HG03354 (cell line): ENCODE measurements around the gene ZNHIT1.

Experiments
- ATAC-seq: cut with Tn5 transposase; IDR thresholded peaks from one replicate; pipeline ENCODE4 v1.9.1; 2021; ENCODE audit warnings: mild to moderate bottlenecking; ENCODE audit not compliant: unreplicated experiment, poor library complexity, severe bottlenecking

The ZNHIT1 gene

DNA sequence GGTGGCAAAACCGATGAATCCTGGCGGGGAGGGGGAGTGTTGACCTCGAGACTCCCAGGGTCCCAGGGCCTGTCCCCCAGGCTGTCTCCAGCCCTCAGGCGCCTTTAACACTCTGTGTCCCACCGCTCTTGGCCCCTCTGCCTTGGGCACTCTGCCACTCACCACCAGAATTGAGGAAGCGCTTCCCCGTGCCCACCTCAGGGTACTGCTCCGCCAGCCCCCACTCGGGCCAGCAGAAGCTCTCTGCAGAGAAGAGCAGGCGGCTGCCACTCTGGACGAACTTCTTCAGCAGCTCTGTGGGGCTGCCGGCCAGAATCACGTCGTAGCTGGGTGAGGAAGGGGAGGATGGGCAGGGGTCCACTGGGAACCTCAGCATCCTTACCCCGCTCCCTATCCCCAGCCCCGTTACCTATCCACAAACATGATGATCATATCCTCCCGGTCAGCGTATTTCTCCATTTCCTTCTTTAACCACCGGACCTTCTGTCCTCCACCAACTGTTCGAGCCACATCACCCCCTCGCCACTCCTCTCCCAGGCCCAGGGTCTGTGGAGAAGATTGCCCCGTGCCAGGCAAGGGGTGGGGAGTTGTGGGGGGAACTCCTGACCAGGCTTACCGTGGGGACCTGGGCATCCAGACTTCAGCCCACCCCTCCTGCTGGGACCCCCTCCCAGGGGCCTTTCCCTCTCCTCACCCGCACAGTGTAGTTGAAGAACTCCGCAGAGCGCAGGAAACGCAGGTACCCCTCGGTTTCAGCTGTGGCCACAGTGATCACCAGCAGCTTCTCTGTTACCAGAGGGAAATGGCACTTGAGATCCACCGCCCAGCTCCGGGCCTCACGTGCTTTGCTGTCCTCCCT is 1.7 kb upstream of the ZNHIT1 start:
- no peak for ATAC-seq

DNA sequence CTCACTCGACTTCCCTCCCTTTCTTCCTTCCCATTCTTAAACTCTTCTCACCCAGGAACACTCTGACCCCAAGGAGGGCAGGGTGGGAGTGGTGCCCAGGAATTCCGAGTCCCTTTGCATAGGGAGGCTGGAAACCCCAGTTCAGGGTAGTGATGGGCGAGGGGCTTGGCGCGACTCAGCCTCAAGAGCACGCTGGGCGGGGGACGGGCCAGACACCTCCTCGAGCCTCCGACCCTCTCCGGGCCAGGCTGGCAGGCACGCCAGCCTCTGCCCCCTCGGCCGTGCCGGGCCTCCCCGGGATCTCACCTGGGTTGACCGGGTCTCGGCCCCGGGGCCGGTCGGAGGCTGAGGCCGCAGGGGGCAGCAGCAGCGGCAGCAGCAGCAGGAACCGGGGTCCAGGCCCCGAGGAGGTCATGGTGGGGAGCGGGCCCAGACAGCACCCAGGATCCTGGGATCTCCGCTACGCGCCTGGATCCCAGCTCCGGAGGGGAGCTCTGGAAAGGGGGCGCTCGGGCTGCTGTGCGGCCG is 1.0 kb upstream of the ZNHIT1 start:
- peak; percentile 24 for ATAC-seq

DNA sequence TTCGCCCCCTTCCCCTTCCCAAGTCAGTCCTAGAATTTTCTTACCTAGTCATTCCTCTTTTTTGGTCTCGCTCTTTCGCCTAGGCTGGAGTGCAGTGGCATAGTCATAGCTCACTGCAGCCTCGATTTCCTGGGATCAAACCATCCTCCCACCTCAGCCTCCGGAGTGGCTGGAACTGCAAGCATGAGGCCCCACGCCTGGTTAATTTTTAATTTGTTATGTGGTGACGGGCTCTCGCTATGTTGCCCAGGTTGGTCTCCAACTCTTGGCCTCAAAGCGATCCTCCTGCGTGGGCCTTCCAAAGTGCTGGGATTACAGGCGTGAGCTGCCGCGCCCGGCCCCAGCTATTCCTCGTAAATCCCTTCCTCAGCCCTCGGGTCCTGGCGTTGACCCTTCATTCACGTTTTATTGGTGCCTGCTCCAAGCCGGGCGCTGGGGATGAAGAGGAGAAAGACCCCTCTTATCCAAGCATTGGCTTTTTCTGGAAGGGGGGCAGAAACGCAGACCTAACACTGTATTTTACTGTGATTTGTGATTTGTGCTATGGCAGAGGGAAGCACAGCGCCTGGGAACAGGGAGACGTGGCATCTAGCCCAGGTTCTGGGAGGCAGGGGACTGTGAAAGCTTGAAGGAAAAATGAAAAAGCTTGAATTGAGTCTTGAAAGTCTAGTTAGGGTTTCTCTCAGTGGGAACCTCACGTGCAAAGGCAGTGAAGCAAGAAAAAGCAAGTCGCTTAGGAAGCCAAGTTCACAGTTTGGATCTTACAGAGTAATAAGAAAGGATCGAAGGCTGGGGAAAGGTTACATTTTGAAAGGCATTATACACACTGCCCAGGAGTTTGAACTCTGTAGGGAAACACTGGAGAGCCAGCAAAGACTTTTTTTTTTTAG is 516 bp downstream of the ZNHIT1 start:
- peak; percentile 26 for ATAC-seq

- ATAC-seq, result no peak
Measured at GRCh38 chr7:101220295-101220694, 2.3 kb downstream of the ZNHIT1 start.

- no peak for ATAC-seq
Measured at GRCh38 chr7:101222275-101222830, 4.4 kb downstream of the ZNHIT1 start.

DNA sequence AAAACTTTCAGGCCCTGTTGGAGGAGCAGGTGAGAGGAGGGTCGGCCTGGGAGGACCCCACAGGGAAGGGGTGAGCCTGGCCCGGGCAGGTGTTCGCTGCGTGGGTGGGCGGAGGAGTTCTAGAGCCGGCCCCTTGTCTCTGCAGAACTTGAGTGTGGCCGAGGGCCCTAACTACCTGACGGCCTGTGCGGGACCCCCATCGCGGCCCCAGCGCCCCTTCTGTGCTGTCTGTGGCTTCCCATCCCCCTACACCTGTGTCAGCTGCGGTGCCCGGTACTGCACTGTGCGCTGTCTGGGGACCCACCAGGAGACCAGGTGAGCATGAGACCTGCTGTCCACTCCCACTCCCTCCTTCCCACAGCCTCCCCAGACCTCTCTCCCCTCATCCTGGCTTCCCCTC is 5.6 kb downstream of the ZNHIT1 start:
- ATAC-seq, result no peak

DNA sequence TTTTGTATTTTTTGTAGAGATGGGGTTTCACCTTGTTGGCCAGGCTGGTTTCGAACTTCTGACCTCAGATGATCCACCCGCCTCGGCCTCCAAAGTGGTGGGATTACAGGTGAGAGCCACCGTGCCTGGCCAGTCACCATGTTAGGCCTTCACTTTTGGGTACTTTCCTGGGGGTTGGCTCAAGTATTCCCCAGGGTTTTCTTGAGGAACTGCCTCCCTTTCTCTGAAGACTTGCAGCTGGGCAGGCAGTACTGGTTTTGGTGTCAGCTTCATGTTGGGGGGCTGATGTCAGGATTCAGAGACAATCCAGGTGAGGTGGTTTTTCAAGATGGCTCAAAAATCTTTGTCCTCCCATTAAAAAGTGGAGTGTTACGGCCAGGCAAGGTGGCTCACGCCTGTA is 7.7 kb downstream of the ZNHIT1 start:
- no peak for ATAC-seq

DNA sequence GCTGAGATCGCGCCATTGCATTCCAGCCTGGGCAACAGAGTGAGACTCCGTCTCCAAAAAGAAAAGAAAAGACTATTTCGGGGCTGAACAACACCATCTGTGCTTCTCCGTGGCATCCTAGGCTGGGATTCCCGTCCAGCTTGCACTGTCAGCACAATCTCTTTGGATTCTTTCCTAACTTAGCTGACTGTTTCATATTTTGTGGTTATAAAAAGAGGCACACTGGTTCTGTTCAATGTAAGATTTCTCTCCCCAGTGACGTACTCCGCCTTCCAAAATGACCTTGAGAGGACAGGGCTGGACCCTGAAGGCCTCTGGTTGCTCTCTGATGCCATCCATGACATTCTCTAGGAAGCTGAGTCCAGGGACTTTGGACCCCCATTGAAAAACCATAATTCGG is 8.8 kb downstream of the ZNHIT1 start:
- no peak for ATAC-seq

DNA sequence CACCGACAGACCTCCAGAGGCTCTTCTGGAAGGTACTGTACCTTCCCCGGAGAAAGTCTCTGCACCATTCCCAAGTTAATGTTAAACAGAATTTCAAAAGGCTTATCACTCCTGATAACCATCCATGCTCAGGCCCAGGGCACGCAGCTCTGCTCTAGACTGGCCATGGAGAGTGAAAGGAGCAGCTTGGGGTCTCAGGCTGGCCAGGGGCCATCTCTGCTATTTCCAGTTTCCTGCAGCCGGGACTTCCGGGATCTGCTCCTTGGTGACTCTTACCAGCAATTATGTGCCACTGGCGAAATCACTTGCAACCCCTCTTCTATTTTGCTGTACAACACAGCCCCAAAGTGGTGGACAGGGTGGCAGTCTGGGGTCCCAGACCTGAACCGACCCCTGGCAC is 13.7 kb downstream of the ZNHIT1 start:
- ATAC-seq, result no peak

GRCh38 chr7:101232141-101232850 is 14.3 kb downstream of the ZNHIT1 start:
- no peak for ATAC-seq

DNA sequence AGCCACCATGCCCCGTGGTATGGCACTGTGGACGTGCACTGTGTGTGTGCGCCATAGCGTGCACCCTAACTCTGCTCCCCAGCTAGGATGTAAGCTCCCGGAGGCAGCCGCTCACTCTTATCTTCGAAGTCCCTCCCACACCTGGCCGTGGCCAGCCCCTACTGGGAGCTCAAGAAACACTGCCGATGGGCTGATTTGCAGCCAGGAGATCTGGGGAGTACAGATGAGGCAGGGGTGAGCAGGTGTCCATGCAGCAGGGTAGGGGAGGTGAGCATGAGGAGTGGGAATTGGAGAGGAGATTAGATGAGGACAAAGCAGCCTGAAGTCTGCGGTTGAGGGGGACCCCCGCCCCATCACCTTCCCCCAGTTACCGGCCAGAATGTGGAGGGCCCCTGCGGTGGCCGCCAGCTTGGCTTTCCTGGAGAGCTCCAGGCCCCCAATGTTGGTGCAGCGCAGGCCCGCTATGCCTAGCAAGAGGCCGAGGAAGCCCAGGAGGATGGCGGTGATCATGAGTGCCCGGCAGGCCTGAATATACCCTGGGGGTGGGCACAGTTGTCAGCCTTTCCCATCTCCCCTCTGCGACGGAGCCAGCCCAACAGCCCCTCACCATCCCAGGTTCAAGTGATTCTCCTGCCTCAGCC is 16.1 kb downstream of the ZNHIT1 start:
- ATAC-seq, result no peak

DNA sequence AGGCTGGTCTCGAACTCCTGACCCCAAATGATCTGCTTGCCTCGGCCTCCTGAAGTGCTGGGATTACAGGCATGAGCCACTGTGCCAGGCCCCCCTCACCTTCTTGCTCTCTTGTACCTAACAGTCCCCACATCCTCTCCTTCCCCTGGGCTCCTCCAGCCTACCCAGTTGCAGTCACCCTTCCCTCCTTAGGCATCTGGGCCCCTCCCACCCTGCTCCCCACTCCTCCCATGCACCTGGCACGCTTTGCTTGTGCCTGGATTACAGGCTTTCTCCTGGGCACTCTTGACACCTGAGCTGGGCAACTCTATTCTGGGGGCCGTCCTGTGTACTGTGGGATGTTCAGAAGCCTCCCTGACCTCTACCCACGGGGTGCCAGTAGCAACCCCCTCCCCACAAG is 16.7 kb downstream of the ZNHIT1 start:
- no peak for ATAC-seq

GRCh38 chr7:101235050-101235449 is 17.1 kb downstream of the ZNHIT1 start:
- ATAC-seq, result no peak

DNA sequence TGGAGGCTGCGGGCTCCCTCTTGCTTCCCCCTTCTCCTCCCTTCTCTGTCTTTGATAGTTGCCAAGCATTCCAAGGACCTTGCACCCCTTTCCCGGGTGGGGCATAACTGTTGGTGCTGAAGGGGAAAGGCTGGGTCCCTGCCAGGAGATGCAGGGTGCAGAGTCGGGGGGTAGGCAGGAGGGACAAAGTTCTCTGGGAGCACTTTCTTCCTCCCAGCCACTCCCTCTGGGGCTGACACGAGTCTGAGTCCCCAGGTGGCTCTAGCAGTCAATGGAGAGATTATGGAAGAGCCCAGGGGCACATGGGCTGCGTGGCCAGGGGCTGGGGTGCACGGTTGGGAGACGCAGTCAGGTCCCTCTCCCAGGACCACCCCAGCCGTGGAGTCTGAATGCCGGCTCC is 17.6 kb downstream of the ZNHIT1 start:
- ATAC-seq, result no peak

DNA sequence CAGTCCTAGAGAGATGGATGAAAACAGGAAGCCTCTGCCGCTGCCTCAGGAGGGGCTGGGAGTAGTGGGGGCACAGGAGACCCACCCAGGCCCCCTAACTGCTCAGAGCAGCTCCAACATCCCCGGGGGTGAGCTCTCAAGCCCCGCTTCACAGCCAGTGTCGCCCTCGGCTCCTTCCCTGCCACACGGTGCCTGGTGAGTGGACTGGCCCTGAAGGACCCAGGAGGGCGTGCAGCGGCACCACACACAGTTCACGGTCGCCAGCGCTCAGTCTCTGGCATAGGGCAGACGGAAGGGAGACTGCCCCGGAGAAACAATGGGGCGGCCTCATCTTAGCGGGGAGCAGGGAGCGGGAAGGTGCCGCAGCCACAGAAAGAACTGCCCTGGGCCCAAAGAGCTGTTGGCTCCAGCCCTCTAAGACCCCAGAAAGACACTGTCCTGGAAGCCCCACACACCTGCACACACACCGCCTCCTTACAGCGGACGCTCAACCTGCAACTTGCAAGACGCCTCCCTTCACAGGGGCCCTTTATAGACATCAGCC is 18.4 kb downstream of the ZNHIT1 start:
- ATAC-seq, result no peak

- no peak for ATAC-seq
Measured at GRCh38 chr7:101237206-101238067, 19.5 kb downstream of the ZNHIT1 start, which contains the start of gene CLDN15. Gene CLDN15 (minus strand): TSS chr7:101237802. CDS start chr7:101237581, 221 bp downstream.

GRCh38 chr7:101238226-101239182 is 20.5 kb downstream of the ZNHIT1 start:
- no peak for ATAC-seq
